ENCODE results near the gene SNAP25.

SNAP25 gene

DNA sequence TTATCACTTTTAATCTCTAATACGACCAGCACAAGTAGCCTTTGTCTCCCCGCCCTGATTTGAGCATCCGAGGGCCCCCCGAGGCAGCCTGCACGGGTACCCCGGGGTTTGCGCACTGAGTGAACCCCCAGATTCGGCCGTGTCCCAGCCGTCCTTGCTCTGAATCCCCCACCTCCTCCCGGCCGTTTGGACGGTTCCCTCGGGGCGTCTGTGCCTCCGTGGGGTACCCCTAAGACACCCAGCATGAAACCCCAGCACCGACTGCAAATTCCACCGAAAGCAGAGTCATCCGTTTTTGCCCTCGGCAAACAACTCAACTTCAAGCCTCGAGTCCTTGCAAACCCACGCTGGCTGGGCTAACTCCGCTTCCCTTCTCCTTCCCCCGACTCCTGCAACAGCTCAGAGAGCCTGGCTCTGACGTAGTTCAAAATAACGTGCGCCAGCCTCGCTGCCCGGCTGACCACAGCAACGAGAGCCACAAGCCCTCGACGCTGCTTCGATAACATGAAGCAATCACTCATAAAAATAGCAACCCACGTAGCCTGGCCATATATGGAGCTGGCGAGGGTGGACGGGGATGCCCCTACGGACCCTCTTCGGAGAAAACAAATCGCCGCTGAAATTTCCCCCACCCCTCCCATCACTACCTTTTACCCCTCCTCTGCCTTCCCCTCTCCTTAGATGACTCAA lies 764 bp upstream of the SNAP25 start:
- peak; percentile 89 for DNase-seq

GRCh38 chr20:10219452-10219791 lies 792 bp downstream of the SNAP25 start:
- DNase-seq = peak; percentile 64

DNA sequence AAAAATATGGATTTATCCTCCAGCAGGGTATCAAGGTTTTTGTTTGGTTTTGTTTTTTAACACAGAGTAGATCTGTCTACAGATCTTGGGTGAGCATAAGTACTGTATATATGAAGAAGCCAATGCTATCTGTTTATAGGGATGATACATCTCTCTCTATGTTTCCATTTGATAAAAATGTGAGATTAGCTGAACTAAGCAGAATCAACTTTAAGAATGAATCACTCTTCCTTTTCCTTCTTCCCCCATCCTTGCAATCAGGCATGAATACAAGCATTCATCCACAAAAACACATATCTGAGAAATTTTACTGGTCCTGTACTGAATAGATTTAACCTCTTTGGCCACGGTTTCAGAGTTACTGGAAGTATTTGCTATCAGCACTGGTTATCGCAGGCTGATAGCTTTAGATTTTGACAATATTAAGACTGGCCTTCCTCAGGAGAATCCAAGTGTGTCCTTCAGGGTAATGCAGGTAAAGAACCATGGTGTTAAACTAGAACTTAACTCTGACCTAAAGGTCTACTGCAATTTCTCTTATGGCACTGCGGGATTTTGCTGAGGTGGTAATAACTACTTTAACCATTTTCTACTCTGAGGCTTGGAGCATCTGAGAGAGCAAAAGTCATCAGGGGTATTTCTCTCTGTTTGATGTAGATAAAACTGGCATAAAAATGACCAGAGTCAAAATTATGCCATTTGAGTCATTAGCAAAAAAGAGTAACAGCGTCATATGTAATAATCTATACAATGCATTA lies 1.5 kb downstream of the SNAP25 start:
- DNase-seq = peak; percentile 44

GRCh38 chr20:10221021-10221420 lies 2.4 kb downstream of the SNAP25 start:
- no peak for DNase-seq

DNA sequence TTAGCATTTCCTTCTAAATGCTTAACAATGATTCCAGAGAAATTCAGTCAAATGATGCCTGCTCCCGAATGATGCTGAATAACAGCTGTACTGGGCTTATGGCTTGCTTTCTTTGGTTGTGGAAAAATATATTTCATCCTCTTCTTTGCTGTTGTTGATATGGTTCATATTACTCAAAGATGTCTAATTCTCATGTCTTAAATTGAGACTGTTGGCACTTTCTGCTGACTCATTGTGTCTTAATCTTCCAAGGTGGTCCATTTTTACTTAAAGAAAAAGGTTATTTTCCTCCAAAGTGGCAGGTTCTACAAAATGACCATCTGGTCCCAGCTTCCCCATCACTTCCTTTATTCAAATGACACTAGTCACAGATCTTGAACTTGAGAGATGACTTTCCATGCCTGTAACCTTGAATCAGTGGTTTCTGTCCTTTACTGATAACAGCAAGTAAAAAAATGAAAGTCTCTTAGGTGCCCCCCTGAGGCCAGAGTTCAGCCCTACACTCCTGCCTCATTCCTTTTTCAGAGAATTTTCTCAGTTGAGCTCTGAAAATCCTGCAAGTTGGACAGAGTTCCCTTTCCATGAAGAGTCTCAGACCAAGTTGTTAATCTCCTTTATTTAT lies 6.9 kb downstream of the SNAP25 start:
- no peak for DNase-seq

GRCh38 chr20:10228330-10228729 lies 9.7 kb downstream of the SNAP25 start:
- peak; percentile 99 for DNase-seq

GRCh38 chr20:10231290-10231689 lies 12.7 kb downstream of the SNAP25 start:
- DNase-seq = no peak

GRCh38 chr20:10236540-10237533 lies 18.2 kb downstream of the SNAP25 start:
- DNase-seq = no peak

DNA sequence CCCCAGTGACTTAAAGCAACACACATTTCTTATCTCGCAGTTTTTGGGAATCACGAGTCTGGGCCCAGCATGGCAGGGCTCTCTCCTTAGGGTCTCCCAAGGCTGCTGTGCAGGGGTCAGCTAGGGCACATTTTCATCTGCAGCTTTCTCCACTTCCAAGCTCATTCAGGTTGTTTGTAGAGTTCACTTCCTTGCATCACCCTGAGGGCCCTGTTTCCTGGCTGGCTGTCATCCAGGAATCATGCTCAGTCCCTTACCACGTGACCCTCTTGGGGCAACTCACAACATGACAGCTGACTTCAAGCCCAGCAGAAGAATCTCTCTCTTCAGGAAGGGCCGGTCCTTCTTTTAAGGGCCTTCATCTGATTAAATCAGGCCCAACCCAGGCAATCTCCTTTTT lies 21.3 kb downstream of the SNAP25 start:
- DNase-seq = peak; percentile 91

GRCh38 chr20:10240655-10241054 lies 22.0 kb downstream of the SNAP25 start:
- no peak for DNase-seq

DNA sequence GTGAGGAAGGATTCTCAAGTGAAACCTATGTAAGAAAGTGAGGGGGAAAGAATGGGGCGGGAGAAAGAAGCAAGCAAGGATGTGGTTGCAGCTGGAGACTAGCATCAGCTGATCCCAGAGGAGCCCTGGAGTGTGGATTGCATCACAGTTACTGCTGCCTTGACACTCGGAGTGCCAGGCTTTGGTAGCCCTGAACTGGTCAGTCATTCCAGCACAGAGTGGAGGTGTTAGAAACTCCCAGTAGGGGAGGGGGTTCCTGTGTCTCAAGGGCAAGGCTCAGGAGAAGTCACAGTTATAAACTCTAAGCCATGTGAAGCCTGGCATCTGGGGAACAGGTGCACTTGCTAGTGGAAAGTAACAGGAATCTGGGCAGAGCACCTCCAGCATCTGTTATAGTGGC lies 23.5 kb downstream of the SNAP25 start:
- no peak for DNase-seq

- DNase-seq = no peak
Measured at GRCh38 chr20:10247440-10247839, 28.8 kb downstream of the SNAP25 start.

DNA sequence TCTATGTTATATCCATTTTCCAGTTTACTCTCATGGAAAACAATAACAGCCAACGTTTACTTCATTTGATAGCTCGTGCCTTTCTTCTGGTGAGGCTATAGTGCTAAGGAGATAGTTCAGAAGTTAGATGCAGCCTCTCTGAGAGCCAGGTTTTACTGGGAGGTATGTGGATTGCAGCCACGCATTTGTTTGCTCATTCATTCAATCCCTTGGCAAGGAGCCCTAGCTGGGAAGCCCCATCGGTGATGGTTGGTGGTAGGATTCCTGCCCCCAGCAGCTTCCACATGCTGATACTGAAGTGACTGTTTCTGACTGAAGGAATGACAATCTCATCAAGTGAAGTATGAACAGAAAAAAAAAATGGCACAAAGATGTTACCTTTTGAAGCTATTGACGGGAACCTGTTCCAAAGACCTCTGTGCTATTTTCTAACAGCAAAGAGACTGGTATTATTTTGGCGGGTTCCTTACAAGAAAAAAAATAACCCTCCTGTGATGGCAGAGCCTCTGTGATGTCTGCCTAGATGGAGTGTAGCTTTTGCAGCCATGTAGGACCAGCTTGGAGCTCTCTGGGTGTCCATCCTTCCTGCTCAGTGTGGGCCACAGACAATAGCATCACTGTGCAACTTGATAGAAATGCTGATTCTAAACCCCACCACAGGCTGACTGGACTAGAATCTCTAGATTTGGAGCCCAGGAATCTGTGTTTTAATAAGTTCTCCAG lies 30.6 kb downstream of the SNAP25 start:
- DNase-seq = no peak

DNA sequence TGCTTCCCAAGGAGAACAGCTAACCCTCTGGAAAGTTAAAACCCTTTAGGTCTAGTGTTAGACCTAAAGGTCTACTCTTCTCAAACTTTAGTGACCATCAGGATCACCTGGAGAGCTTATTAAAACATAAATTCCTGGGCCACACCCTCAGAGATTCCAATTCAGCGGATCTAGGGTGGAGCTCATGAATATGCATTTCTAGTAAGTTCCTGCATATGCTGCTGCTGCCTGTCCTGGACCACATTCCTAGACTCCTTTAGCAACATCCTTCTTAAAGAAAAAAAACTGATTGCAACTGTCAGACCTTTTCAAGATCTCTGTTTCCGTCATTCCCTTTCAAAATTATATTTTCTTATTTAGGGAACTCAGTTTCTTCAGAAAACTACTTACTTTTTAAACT lies 31.2 kb downstream of the SNAP25 start:
- no peak for DNase-seq

DNA sequence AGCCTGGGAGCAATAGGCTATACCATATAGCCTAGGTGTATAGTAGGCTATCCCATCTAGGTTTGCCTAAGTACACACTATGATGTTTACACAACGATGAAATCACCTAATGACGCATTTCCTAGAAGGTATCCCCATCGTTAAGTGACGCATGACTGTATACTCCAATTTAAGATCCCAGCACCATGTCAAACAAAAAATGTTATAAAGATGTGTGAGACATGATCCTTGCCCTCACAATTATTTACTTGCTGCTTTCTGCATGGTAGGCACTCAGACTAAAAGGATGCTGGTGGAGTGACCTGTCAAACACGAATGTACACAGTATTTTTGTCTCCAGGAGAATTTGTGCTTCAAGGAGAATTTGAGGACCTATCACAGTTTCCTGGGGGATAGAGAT lies 32.3 kb downstream of the SNAP25 start:
- peak; percentile 89 for DNase-seq

DNA sequence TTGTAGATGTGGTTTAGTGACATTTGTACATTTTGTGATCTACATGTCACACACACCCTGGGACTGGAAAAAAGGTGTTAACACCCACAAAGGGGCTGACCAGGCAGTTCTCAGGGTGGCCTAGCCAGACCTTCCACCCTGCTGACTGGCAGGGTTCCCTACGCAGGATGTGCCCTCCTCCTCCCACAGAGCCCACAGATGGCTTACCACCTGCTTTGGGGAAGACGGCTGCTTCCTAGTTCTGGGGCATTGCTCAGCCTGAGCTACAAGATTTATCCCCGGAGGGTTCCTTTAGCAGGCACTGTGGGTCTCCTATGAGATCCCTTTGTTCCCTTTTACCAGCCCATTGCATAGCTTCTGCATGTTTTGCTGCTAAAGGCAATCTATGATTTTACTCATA lies 35.1 kb downstream of the SNAP25 start:
- no peak for DNase-seq

DNA sequence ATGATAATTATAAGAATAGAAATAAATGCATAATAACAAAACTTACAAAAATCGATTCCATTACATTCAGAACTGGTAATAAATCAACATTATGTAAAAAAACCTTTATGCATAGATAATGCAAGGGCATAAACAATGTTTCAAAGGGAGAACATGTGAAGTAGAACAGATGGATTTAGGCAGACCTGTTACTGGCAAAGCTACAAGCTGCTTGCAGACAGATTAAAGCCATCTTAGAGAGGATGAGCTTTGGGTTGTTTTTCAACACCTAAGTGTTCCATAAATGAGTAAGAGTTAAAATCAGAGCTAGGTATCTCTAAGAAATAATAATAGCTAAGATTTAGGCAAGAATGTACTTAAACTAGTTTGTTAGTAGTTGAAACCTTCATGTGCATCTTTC lies 37.2 kb downstream of the SNAP25 start:
- DNase-seq = no peak

DNA sequence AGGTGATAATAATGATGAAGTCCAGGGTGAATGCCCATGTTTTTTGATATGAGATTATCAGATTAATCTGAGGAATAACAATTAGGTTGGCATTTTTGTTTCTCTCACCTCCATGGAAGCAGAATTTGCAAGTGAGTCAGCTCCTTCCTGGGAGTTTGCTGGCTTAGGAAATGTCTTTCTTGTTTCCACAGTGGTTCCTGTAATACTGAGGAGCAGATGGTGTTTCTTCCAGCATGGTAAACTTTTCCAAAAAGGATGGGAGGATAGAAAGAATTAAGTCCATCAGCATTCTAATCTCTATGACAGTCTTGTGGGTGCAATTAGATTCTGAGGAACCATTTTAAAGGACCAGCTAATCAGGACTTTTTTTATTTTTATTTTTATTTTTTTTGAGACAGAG lies 40.5 kb downstream of the SNAP25 start:
- no peak for DNase-seq

DNA sequence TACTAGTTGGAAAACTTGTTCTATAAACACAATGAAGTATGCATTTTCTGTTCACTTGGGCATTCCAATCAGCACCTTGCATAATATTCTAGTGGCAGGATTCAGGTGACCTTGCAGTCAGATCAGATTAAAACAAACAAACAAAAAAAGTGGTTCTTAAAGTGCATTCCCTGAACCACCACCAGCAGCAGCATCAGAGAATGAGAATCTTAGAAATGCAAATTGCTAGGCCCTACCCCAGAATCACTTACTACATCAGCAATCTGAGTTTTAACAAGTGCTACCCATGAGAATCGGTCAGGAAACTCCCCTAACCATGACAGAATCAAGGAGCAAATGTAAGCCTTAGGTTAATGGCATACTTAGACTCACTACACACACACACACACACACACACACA lies 41.7 kb downstream of the SNAP25 start:
- DNase-seq = no peak

GRCh38 chr20:10261702-10262101 lies 43.1 kb downstream of the SNAP25 start:
- DNase-seq = no peak

DNA sequence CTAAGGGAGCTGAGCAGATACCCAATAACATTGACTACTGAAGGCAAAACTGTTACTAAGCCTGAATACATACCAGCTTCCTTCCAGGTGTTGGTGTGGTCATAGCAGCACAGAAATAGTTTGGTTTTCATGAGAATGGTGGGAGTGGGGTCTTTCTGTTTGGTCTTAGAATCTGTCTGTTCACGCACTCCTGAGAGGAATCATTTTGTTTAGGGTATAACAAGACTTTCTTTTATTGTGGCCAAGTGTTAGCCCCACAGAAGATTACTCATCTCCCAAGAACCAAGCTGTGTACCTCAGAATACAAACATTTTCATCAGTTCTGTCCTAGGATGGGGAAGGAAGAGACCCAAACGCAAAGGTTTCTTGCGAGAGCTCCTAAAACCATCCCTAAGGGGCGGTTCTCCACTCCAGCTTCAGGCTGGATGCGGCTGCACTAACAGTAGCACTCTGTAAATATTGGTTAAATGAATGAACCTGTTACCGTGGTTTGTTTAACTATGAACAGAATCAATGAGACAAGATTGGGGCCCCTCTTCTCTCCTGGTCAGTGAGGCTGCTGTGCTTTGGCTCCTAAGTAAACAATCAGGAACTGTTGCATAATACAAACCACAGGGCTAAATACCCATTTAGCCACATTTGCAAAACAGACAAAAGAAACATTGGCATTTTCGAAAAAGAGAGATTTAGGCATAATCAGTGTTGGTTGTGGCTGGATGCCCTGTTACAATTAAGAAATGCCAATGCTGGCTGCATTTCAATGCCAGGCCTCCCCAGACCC lies 44.9 kb downstream of the SNAP25 start:
- peak; percentile 39 for DNase-seq

- DNase-seq = no peak
Measured at GRCh38 chr20:10264166-10264558, 45.5 kb downstream of the SNAP25 start.
